GM12872 (cell line): Measurements from ENCODE around the gene NUTM2E.
"Not testable (repeated sequence)": the region's sequence is repeated elsewhere in the genome, so short reads cannot be mapped to it uniquely, and the experiment has no call there.

ENCODE experiments used
- TF ChIP-seq, protein P1 (sequence below): IDR thresholded peaks from 3 replicates; pipeline ENCODE4 v1.5.1; 2011; ENCODE audit warnings: low read depth, mild to moderate bottlenecking, low read length, moderate library complexity; ENCODE audit not compliant: insufficient read depth

The NUTM2E gene, protein sequence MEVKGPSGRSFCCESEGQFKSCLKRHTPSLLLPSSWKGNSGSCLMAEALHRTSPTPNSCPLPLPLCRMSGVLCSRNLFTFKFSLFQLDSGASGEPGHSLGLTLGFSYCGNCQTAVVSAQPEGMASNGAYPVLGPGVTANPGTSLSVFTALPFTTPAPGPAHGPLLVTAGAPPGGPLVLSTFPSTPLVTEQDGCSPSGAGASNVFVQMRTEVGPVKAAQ (N-terminal part only)

DNA sequence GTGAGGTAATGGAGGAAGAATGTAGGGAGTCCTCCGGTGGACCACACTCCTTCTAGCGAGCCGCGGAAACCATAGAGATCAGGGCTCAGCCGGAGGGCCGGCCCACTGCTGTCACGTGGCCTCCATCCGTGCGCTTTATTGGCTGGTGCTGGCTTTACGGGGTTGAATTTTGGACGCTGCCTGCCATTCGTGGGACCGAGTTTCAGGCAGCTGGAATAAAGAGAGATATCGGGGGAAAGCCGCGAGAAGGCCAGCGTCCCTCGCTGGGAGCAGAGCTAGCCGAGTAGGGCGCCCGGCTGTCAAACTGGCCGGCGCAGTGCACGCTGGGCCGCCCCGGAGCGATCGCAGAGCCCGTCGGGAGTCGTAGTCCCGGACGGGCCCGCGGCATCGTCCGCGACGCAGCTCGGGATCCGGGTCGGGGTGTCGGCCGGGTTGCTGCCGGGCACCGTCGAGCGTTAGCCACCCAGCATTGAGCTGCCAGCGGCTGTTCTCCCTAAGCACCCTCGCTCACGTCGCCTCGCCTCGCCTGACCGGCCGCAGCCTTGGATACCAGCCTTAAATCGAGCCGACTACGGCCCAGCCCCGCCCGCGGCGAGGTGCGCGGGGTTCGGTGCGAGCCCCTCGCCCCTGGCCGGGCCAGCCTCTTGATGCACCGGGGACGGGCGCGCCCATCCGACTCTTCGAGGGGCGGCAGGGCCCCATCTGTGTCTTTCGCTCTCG, at the start of gene NUTM2E:
NUTM2E (plus strand) TSS at position 244 of the 720 bp plus-strand sequence. CDS start 15,002 bp downstream, outside the sequence.
- TF ChIP-seq, protein P1, sequence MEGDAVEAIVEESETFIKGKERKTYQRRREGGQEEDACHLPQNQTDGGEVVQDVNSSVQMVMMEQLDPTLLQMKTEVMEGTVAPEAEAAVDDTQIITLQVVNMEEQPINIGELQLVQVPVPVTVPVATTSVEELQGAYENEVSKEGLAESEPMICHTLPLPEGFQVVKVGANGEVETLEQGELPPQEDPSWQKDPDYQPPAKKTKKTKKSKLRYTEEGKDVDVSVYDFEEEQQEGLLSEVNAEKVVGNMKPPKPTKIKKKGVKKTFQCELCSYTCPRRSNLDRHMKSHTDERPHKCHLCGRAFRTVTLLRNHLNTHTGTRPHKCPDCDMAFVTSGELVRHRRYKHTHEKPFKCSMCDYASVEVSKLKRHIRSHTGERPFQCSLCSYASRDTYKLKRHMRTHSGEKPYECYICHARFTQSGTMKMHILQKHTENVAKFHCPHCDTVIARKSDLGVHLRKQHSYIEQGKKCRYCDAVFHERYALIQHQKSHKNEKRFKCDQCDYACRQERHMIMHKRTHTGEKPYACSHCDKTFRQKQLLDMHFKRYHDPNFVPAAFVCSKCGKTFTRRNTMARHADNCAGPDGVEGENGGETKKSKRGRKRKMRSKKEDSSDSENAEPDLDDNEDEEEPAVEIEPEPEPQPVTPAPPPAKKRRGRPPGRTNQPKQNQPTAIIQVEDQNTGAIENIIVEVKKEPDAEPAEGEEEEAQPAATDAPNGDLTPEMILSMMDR = not testable (repeated sequence)

DNA sequence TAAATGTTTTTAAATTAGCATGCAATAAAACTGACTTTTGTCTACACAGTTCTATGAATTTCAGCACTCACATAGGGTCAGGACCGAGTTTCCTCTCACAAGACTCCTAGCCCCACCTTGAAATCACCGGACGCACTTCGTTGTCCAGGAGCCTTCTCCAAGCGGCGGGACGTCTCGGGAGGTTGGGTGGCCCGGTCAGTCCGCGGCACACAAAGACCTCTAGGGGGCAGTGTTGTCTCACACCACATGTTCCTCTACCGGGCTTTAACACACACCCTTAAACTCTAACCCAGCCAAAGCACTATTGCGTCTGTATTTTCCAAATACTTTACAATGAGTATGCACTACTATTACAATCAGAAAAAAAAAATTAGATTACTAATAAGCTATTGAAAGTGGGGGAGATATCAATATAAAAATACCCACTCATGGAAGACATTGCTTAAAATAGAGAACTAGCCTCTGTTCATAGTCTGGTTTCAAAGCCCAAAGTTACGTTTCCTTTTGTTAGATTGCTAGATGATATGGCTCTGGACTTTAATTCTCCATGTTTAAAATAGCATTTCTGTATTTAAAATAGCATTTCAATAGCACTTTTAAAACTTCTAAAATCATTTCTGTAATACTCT, 47.1 kb upstream of the NUTM2E start:
- TF ChIP-seq, protein P1 = peak; percentile 51
